ENCODE results near the gene RAB8B. TPM values are rescaled to one million over a fixed set of nuclear protein-coding genes. Genes with fewer than 3 reads are reported as not detected.

Gene RAB8B
- polyA plus RNA-seq, 3 donors, result 22.0 to 77.3 (median 58.9) TPM

- Mint-ChIP-seq H3K4me1 (no peaks in the 10 kb centered on the region), H3K9me3 (no peaks in the 10 kb centered on the region), H3K27me3 (ENCODE audit: low read depth in 3 of 3) (no peaks in the 10 kb centered on the region), H3K4me3 (no peak overlapping the region), H3K36me3 (peaks cover 61 to 65% of the 10 kb centered on the region in 2 donors), H3K27ac (no peak overlapping the region)
- H3K27me3 ChIP-seq (ENCODE audit: control insufficient read depth in 2 of 2, insufficient read depth in 2 of 2, low read length in 2 of 2), result no peaks in the 10 kb centered on the region
- 100% methylated on average over 5 of the region's 5 CpGs for WGBS (ENCODE audit: insufficient coverage)
- no peak overlapping the region for H3K4me2 ChIP-seq (replicated peaks; ENCODE audit: extremely low read depth, low read length, poor library complexity, severe bottlenecking)
- no peak for TF ChIP-seq CTCF (IDR thresholded peaks at IDR 0.05)
- no peak overlapping the region for H3K27ac ChIP-seq (ENCODE audit: low read depth in 1 of 2, low read length in 2 of 2)
- no peak overlapping the region for H3K9ac ChIP-seq (ENCODE audit: insufficient read depth, low read length, poor library complexity, severe bottlenecking)
- H3K36me3 ChIP-seq (replicated peaks in 1 of 2; ENCODE audit: control insufficient read depth in 1 of 2, insufficient read depth in 2 of 2, low read length in 2 of 2), result peaks cover 54 to 74% of the 10 kb centered on the region in 2 donors
- H4K20me1 ChIP-seq (ENCODE audit: insufficient read depth, low read length), result no peaks in the 10 kb centered on the region
- H3K9me3 ChIP-seq (replicated peaks in 1 of 2; ENCODE audit: control insufficient read depth in 1 of 2, insufficient read depth in 1 of 2, low read length in 2 of 2), result no peaks in the 10 kb centered on the region
- intact Hi-C loops (cut with micrococcal nuclease), result no loop called here
- no peak overlapping the region for H2AFZ ChIP-seq (ENCODE audit: insufficient read depth, low read depth, low read length, poor library complexity, severe bottlenecking)
- no peaks in the 10 kb centered on the region for H3K79me2 ChIP-seq (ENCODE audit: insufficient read depth, low read length)
- no peaks in the 10 kb centered on the region for H3K4me1 ChIP-seq (ENCODE audit: control insufficient read depth in 1 of 2, insufficient read depth in 2 of 2, low read length in 2 of 2)
- DNase-seq, result no peak
- no peak overlapping the region for H3K4me3 ChIP-seq (replicated peaks in 1 of 3; ENCODE audit: low read depth in 2 of 3, low read length in 3 of 3)
Measured at GRCh38 chr15:63305260-63305659, 115.9 kb downstream of the RAB8B start.

GRCh38 chr15:63306492-63307073, 117.2 kb downstream of the RAB8B start:
- no peaks in the 10 kb centered on the region for H3K4me1 ChIP-seq (ENCODE audit: control insufficient read depth in 1 of 2, insufficient read depth in 2 of 2, low read length in 2 of 2)
- H3K27ac Mint-ChIP-seq, result no peak overlapping the region
- no peak overlapping the region for H3K27ac ChIP-seq (ENCODE audit: low read depth in 1 of 2, low read length in 2 of 2)
- H3K36me3 ChIP-seq (replicated peaks in 1 of 2; ENCODE audit: control insufficient read depth in 1 of 2, insufficient read depth in 2 of 2, low read length in 2 of 2), result peaks cover 49 to 61% of the 10 kb centered on the region in 2 donors
- H3K27me3 ChIP-seq (ENCODE audit: control insufficient read depth in 2 of 2, insufficient read depth in 2 of 2, low read length in 2 of 2), result no peaks in the 10 kb centered on the region
- H3K4me1 Mint-ChIP-seq, result no peaks in the 10 kb centered on the region
- peaks cover 54 to 56% of the 10 kb centered on the region in 2 donors for H3K36me3 Mint-ChIP-seq
- H2AFZ ChIP-seq (ENCODE audit: insufficient read depth, low read depth, low read length, poor library complexity, severe bottlenecking), result no peak overlapping the region
- peaks cover 0 to 2% (median 0%) of the 10 kb centered on the region in 3 donors for H3K27me3 Mint-ChIP-seq (ENCODE audit: low read depth in 3 of 3)
- H3K9me3 ChIP-seq (replicated peaks in 1 of 2; ENCODE audit: control insufficient read depth in 1 of 2, insufficient read depth in 1 of 2, low read length in 2 of 2), result no peaks in the 10 kb centered on the region
- H4K20me1 ChIP-seq (ENCODE audit: insufficient read depth, low read length), result no peaks in the 10 kb centered on the region
- no peaks in the 10 kb centered on the region for H3K9me3 Mint-ChIP-seq
- H3K9ac ChIP-seq (ENCODE audit: insufficient read depth, low read length, poor library complexity, severe bottlenecking), result no peak overlapping the region
- no peak overlapping the region for H3K4me2 ChIP-seq (replicated peaks; ENCODE audit: extremely low read depth, low read length, poor library complexity, severe bottlenecking)
- no peak for DNase-seq
- intact Hi-C loops (cut with micrococcal nuclease), result no loop called here
- TF ChIP-seq CTCF (IDR thresholded peaks at IDR 0.05), result no peak
- 95% methylated on average over 2 of the region's 5 CpGs for WGBS (ENCODE audit: insufficient coverage)
- H3K4me3 ChIP-seq (replicated peaks in 1 of 3; ENCODE audit: low read depth in 2 of 3, low read length in 3 of 3), result no peak overlapping the region
- H3K79me2 ChIP-seq (ENCODE audit: insufficient read depth, low read length), result no peaks in the 10 kb centered on the region
- no peak overlapping the region for H3K4me3 Mint-ChIP-seq
